Activated CD8-positive, alpha-beta memory T cell treated with anti-CD3 and anti-CD28 coated beads, Interleukin-2, amount 50 U/mL, for 24 hours (primary cell): ENCODE measurements around the gene SOX10.
A peak's percentile ranks its signal among the peaks of the same experiment; 100 is the strongest.
"Not testable (repeated sequence)": the region's sequence is repeated elsewhere in the genome, so short reads cannot be mapped to it uniquely, and the experiment has no call there.

Experiments used
- DNase-seq: peaks from one replicate; pipeline ENCODE4 v3.0.0-alpha.2; 2020; ENCODE audit errors: extremely low read depth

Gene SOX10

GRCh38 chr22:37961062-37961461 lies 23.3 kb downstream of the SOX10 start:
- no peak for DNase-seq

DNA sequence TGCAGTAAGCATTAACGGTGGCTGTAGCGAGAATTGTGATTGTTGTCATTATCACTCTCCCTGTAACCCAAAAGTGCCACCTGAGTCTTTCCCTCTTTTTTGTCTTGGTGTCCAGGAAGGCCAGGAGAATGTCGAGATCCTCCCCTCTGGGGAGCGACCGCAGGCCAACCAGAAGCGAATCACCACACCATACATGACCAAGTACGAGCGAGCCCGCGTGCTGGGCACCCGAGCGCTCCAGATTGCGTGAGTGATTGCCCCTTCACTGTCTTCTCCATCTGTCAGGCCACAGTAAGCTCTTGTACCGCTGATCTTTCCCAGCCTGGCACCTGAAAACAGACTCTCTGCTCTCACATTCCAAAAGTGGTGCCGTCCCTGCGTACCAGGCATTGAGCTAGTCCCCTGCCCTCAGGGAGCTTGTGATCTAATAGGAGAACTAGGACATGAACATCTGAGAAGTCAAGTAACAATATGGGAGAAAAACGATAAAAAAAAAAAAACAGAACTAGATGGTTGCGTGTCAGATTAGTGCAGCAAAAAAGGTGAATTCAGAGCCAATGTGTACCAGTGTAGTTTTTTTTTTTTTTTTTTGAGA lies 25.0 kb downstream of the SOX10 start:
- no peak for DNase-seq

DNA sequence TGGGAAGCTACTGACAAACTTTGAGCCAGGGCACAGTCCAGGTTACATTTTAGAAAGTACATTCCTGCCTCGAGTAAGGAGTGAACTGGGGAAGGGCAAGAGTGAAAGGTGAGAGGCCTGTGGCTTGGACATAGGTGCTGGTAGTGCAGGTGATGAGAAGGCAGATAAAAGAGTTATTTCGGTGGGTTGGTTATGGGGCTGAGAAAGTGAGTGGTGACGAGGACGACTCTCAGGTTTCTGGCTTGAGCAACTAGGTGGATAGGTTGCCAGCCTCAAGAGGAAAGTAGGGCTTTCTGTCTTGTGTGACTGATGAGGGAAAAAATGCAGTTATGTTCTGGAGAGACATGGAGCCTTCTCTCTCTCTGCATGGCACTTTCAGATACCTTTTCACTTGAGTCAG lies 27.1 kb downstream of the SOX10 start:
- DNase-seq, result no peak

GRCh38 chr22:37955825-37956397 lies 28.4 kb downstream of the SOX10 start:
- DNase-seq, result not testable (repeated sequence)

DNA sequence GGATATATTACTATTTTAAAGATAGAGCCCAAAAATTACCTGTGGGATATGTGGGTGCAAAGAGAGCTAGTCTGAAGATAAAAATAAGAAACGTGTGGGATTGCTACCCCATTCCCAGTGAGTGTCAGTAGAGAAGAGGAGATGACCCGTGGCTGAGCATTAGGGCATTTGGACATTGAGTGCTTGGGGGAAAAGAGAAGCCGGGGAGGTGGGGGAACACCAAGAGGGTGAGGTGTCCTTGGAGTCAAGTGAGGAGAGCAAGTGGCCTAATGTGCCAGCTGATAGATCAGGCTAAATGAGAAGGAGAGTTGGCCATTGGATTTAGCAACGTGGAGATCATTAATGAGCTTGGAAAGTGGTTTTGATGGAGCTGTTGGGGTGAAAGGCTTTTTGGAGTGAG lies 29.7 kb downstream of the SOX10 start:
- DNase-seq, result no peak

GRCh38 chr22:37953437-37954179 lies 30.7 kb downstream of the SOX10 start, which contains the start of the genes C22orf23 and POLR2F:
Gene C22orf23, minus strand, starts transcription at chr22:37953601. Its CDS starts 452 bp downstream, at chr22:37953149.
Gene POLR2F, plus strand, starts transcription at chr22:37953699. Its CDS starts 89 bp downstream, at chr22:37953788.
- peak; percentile 93 for DNase-seq

- DNase-seq, result no peak
Observed at GRCh38 chr22:37953062-37953436, 31.3 kb downstream of the SOX10 start.

GRCh38 chr22:37952629-37953028 lies 31.7 kb downstream of the SOX10 start:
- DNase-seq, result not testable (repeated sequence)

- DNase-seq, result no peak
Observed at GRCh38 chr22:37951305-37951704, 33.0 kb downstream of the SOX10 start.

GRCh38 chr22:37947142-37947795 lies 37.1 kb downstream of the SOX10 start:
- DNase-seq, result not testable (repeated sequence)

DNA sequence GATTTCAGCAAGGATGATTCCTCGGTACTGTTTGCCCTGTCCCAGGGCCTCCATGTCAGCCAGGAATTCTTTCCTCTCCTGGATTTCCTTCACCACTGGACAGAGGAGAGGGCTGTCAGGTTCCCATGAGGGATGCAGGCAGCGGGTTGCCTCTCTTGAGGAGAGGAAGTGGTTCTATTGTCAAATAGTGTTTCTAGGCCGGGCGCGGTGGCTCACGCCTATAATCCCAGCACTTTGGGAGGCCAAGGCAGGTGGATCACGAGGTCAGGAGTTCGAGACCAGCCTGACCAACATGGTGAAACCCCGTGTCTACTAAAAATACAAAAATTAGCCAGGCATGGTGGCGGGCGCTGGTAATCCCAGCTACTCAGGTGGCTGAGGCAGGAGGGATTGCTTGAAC lies 39.9 kb downstream of the SOX10 start:
- not testable (repeated sequence) for DNase-seq

DNA sequence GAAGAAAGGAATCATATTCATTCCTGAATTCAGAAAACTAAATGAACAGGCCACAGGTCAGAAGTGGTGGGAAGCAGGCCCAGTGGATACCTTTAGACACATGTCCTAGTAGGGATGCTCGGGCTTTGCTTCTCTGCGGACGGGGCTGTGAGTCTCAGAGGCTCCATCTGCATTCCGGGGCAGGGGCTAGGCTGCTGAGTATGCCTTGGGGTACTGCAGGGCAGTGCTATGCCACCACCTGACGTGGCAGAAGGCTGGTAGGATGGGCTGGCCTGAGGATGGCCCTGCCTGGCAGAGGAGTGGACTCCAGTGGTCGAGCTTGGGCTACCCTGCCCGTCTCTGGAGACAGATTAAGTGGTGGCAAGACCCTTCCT lies 40.5 kb downstream of the SOX10 start:
- DNase-seq, result no peak

DNA sequence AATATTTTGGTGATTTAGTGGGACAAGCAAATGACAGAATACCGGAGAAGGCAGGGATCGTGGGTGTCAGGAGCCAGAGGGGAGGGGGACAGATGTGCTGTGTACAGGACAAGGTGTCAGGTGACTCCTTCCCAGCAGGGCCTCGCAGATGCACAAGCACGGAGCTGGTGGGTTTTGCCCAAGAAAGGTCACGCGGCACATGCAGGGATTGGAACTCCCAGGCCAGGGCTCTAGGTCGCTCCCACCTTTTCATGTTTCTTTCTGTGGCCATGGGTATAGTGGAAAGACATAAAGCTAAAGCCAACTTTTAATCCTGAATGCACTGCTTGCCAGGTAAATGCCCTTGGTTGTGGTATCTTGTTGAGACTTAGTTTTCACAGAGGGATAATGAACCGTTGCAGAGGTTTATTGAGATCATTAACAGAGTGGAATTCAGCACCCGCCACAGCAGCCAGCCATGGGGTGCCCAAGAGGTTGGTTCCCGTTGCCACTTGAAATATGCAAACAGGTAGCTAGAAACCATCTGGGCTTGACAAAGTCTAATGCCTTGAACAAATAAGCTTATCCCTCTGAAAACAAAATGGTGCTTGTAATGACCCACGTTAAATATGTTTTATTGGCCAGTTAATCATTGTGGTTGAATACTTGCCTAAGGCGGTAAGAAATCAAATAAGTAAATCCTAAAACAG lies 41.1 kb downstream of the SOX10 start:
- no peak for DNase-seq

GRCh38 chr22:37942133-37942532 lies 42.2 kb downstream of the SOX10 start:
- DNase-seq, result no peak

DNA sequence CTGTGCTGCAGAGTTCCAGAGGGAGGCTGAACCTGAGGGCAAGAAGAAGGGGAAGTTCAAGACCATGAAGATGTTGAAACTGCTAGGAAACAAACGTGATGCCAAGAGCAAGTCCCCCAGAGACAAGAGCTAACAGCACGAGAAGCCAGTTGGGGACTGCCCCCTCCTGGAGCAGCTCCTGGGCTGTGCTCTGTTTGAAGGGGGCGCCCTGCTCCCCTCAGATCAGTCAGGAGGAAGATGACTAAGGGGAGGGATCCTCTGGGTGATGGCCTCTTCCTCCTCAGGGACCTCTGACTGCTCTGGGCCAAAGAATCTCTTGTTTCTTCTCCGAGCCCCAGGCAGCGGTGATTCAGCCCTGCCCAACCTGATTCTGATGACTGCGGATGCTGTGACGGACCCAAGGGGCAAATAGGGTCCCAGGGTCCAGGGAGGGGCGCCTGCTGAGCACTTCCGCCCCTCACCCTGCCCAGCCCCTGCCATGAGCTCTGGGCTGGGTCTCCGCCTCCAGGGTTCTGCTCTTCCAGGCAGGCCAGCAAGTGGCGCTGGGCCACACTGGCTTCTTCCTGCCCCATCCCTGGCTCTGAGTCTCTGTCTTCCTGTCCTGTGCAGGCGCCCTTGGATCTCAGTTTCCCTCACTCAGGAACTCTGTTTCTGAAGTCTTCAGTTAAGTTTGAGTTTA lies 43.5 kb downstream of the SOX10 start:
- no peak for DNase-seq

- peak; percentile 60 for DNase-seq
Observed at GRCh38 chr22:37933711-37934376, 50.5 kb downstream of the SOX10 start.

DNA sequence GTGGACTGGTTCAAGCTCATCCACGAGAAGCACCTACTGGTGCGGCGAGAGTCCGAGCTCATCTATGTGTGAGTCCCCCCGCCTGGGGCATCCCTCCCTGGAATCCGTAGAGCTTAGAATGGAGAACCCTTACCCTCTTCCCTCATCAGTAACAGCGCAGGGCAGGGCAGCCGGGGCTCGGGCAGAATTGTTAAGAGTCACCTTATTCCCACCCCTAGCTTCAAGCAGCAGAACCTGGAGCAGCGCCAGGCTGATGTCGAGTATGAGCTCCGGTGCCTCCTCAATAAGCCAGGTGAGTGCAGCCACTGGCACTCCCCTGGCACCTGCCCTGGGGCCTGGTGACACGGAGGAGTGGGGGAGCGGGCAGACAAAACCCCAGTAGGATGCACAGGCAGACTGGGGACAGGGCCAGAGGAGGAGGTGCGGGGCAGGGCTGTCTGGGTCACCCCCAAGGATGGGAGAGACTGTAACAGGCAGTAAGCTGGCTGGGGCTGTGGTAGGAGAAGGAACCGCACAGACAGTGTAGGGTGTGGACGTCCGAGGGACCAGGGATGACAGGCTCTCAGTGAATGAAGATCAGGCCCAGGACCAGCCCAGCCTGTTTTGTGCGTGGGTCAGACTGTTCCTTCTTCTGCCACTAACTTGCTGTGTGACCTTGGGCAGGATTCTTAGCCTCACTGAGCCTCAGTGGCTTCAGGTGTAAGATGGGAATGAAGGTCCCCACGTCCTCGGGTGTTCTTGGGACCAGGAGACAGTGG lies 51.4 kb downstream of the SOX10 start:
- DNase-seq, result no peak

DNA sequence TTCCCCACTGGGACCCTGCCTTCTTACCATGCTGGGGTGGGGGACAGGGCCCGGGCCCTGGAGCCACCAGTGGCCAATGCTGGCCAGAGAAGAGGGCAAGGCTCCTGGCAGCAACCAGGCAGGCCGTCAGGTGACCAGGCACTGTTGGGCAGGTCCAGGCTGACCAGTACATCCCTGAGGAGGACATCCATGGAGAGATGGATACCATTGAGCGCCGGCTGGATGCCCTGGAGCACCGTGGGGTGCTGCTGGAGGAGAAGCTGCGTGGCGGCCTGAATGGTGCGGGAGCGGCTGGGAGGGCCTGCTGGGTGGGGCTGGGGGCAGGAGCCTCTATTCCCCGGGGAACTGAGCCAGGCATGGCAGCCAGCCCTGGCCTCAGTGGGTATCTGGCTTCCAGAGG lies 52.0 kb downstream of the SOX10 start:
- DNase-seq, result no peak

DNA sequence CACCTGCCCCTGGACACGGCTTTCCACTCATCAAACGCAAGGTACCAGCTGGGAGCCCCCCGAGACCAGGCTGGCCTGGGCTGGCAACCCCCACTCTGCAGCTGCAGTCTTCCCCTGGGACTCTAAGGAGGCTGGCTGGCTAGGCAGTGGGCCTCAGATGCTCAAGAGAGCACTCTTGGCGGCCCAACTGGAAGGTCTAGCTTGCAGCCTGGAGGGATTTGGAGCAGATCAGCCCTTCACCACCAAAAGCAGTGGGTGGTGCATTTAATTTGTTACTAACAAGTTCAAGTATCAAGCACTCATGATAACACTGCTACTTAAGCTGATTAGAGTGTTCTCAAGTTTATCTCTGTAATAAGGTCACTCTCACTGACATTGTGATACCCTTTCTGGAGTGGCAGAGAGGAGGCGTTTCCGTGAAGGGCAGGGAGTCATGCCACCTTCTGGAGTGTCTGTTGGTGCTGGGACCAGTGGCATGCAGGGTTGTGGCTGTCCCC lies 52.4 kb downstream of the SOX10 start:
- DNase-seq, result no peak

- no peak for DNase-seq
Observed at GRCh38 chr22:37930952-37931440, 53.4 kb downstream of the SOX10 start.
